EH (cell line): ENCODE results near the gene KDM3B.

ENCODE experiments used
- DNase-seq: peaks from one replicate; pipeline ENCODE4 v3.0.0-alpha.2; 2015; ENCODE audit warnings: low read depth

Gene KDM3B

GRCh38 chr5:138408023-138408422 is 55.5 kb downstream of the KDM3B start:
- no peak for DNase-seq

GRCh38 chr5:138410996-138411640 is 58.6 kb downstream of the KDM3B start:
- DNase-seq: peak; percentile 43

- no peak for DNase-seq
Observed at GRCh38 chr5:138418444-138418843, 66.0 kb downstream of the KDM3B start.

- DNase-seq: no peak
Observed at GRCh38 chr5:138425079-138425478, 72.6 kb downstream of the KDM3B start.

- no peak for DNase-seq
Observed at GRCh38 chr5:138435943-138436342, 83.5 kb downstream of the KDM3B start.

GRCh38 chr5:138438003-138438723 is 85.7 kb downstream of the KDM3B start:
- DNase-seq: no peak

- peak; percentile 68 for DNase-seq
Observed at GRCh38 chr5:138438724-138439476, 86.4 kb downstream of the KDM3B start, which contains the start of gene REEP2. Gene REEP2 (plus strand): TSS chr5:138439057. CDS start chr5:138439209, 152 bp downstream.

- DNase-seq: peak; percentile 36
Observed at GRCh38 chr5:138439477-138440158, 87.1 kb downstream of the KDM3B start.

- DNase-seq: no peak
Observed at GRCh38 chr5:138440159-138441073, 87.9 kb downstream of the KDM3B start.

GRCh38 chr5:138441221-138441620 is 88.7 kb downstream of the KDM3B start:
- no peak for DNase-seq

GRCh38 chr5:138444078-138444773 is 91.7 kb downstream of the KDM3B start:
- DNase-seq: no peak

- no peak for DNase-seq
Observed at GRCh38 chr5:138444774-138445546, 92.5 kb downstream of the KDM3B start.

GRCh38 chr5:138445547-138446271 is 93.2 kb downstream of the KDM3B start:
- DNase-seq: no peak

- DNase-seq: no peak
Observed at GRCh38 chr5:138448070-138448469, 95.6 kb downstream of the KDM3B start.

- DNase-seq: peak; percentile 79
Observed at GRCh38 chr5:138448481-138449398, 96.3 kb downstream of the KDM3B start.

- peak; percentile 85 for DNase-seq
Observed at GRCh38 chr5:138449501-138450239, 97.2 kb downstream of the KDM3B start.

- DNase-seq: no peak
Observed at GRCh38 chr5:138450971-138451370, 98.5 kb downstream of the KDM3B start.
